Measurements from ENCODE around the gene VAMP8. TPM values are rescaled to one million over a fixed set of nuclear protein-coding genes. Genes with fewer than 3 reads are reported as not detected.
"Not testable (repeated sequence)": the region's sequence is repeated elsewhere in the genome, so short reads cannot be mapped to it uniquely, and the experiment has no call there.

Gene VAMP8
- total RNA-seq, 1 donor from 2014 or later: 3.8 TPM

DNA sequence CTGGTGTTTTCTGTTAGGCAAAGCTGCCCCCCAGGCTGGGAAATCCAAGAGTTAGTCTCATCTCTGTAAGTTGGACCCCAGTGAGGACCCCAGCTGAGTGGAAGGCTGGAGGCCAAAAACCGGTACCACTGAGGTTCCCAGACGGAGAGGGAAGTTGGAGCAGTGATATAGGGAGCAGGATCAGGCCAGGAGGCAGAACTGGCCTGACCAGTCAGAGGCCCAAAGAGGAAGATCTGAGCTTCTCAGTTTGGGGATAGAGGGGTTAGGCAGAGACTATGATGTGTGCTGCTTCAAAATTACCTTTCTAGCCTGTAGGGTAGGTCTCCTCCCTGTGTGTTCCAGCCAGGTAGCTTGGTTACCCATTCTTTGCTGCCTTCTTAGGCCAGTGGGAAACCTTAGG, 13.6 kb downstream of the VAMP8 start:
- Mint-ChIP-seq H3K27me3 (ENCODE audit: unreplicated experiment) (no peaks in the 10 kb centered on the region), H3K36me3 (ENCODE audit: unreplicated experiment) (no peaks in the 10 kb centered on the region), H3K4me3 (ENCODE audit: unreplicated experiment) (no peak overlapping the region), H3K27ac (ENCODE audit: unreplicated experiment) (peak overlapping the region; percentile 89), H3K9me3 (ENCODE audit: unreplicated experiment) (no peaks in the 10 kb centered on the region), H3K4me1 (ENCODE audit: unreplicated experiment) (peaks cover 62% of the 10 kb centered on the region)
- DNase-seq (ENCODE audit: extremely low spot score, unreplicated experiment): no peak
- TF ChIP-seq, protein P1, sequence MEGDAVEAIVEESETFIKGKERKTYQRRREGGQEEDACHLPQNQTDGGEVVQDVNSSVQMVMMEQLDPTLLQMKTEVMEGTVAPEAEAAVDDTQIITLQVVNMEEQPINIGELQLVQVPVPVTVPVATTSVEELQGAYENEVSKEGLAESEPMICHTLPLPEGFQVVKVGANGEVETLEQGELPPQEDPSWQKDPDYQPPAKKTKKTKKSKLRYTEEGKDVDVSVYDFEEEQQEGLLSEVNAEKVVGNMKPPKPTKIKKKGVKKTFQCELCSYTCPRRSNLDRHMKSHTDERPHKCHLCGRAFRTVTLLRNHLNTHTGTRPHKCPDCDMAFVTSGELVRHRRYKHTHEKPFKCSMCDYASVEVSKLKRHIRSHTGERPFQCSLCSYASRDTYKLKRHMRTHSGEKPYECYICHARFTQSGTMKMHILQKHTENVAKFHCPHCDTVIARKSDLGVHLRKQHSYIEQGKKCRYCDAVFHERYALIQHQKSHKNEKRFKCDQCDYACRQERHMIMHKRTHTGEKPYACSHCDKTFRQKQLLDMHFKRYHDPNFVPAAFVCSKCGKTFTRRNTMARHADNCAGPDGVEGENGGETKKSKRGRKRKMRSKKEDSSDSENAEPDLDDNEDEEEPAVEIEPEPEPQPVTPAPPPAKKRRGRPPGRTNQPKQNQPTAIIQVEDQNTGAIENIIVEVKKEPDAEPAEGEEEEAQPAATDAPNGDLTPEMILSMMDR (IDR thresholded peaks at IDR 0.05): no peak

DNA sequence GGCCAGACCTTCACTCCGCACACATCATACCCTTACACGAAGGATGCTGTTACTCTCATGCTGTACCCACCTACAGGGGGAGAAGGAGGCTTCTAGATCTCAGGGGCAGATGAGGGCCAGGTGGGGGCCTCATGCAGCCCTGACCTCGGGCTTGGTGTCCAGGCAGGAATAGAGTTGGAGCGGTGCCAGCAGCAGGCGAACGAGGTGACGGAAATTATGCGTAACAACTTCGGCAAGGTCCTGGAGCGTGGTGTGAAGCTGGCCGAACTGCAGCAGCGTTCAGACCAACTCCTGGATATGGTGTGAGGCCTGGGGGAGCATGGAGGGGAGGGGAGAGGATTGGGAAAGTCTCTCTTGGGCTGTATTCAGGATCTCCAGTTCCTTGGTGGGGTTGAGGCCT, 14.2 kb downstream of the VAMP8 start:
- Mint-ChIP-seq H3K4me3 (ENCODE audit: unreplicated experiment) (no peak overlapping the region), H3K27ac (ENCODE audit: unreplicated experiment) (no peak overlapping the region), H3K9me3 (ENCODE audit: unreplicated experiment) (no peaks in the 10 kb centered on the region), H3K27me3 (ENCODE audit: unreplicated experiment) (no peaks in the 10 kb centered on the region), H3K36me3 (ENCODE audit: unreplicated experiment) (no peaks in the 10 kb centered on the region), H3K4me1 (ENCODE audit: unreplicated experiment) (peaks cover 67% of the 10 kb centered on the region)
- TF ChIP-seq, protein P1 (IDR thresholded peaks at IDR 0.05): no peak
- DNase-seq (ENCODE audit: extremely low spot score, unreplicated experiment): no peak

- H3K4me1 Mint-ChIP-seq (ENCODE audit: unreplicated experiment): peaks cover 73% of the 10 kb centered on the region
- not testable (repeated sequence) for H3K4me3 Mint-ChIP-seq (ENCODE audit: unreplicated experiment); DNase-seq (ENCODE audit: extremely low spot score, unreplicated experiment); H3K9me3 Mint-ChIP-seq (ENCODE audit: unreplicated experiment); H3K36me3 Mint-ChIP-seq (ENCODE audit: unreplicated experiment); H3K27ac Mint-ChIP-seq (ENCODE audit: unreplicated experiment); H3K27me3 Mint-ChIP-seq (ENCODE audit: unreplicated experiment)
Observed at GRCh38 chr2:85592299-85592698, 14.9 kb downstream of the VAMP8 start.

DNA sequence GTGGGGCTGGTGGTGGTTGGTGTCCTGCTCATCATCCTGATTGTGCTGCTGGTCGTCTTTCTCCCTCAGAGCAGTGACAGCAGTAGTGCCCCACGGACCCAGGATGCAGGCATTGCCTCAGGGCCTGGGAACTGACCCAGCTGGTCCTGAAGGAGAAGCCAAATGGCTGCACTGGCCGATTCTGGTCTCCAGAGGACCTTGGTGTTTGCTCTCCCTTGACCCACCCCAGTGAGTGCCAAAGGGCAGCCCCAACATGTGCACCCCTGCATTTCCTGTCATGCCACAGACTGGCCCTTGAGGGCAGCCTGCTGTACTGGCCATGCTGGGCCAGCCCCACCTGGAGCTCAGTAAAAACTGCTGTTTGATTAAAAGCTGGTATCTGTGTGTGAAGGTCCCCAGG, 15.6 kb downstream of the VAMP8 start:
- H3K36me3 Mint-ChIP-seq (ENCODE audit: unreplicated experiment): peaks cover 2% of the 10 kb centered on the region
- no peak for DNase-seq (ENCODE audit: extremely low spot score, unreplicated experiment)
- H3K27me3 Mint-ChIP-seq (ENCODE audit: unreplicated experiment): no peaks in the 10 kb centered on the region
- H3K4me3 Mint-ChIP-seq (ENCODE audit: unreplicated experiment): no peak overlapping the region
- TF ChIP-seq, protein P1 (IDR thresholded peaks at IDR 0.05): no peak
- no peak overlapping the region for H3K27ac Mint-ChIP-seq (ENCODE audit: unreplicated experiment)
- peaks cover 69% of the 10 kb centered on the region for H3K4me1 Mint-ChIP-seq (ENCODE audit: unreplicated experiment)
- H3K9me3 Mint-ChIP-seq (ENCODE audit: unreplicated experiment): no peaks in the 10 kb centered on the region

DNA sequence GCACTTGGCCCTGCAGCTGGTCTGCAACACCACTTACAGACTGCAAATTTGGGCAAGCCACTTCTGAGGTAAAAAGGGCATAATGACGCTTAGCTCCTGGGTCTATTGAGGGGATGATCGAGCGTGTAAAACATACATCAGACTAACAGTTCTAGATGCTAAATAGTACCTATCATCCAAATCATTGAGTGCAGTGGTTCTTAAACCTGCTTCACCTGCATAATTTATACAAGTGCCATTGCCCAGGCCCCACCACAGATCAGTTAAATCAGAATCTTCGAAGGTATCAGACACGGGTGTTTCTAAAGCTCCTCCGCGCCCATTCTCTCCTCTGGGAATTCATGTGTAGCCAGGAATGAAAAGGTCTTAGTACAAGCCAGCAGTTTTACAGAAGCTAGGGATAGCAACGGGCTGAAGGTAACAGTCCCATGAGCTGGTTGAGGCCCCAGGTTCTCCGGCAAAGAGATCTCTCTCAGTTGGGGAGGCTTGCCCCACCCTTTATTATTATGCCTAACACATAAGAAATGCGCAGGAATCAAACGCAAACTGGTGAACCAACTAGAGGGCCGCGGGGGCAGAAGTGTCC, 17.4 kb downstream of the VAMP8 start:
- H3K36me3 Mint-ChIP-seq (ENCODE audit: unreplicated experiment): peaks cover 8% of the 10 kb centered on the region
- DNase-seq (ENCODE audit: extremely low spot score, unreplicated experiment): no peak
- H3K4me1 Mint-ChIP-seq (ENCODE audit: unreplicated experiment): peaks cover 55% of the 10 kb centered on the region
- peak overlapping the region; percentile 99 for H3K27ac Mint-ChIP-seq (ENCODE audit: unreplicated experiment)
- no peaks in the 10 kb centered on the region for H3K9me3 Mint-ChIP-seq (ENCODE audit: unreplicated experiment)
- no peaks in the 10 kb centered on the region for H3K27me3 Mint-ChIP-seq (ENCODE audit: unreplicated experiment)
- peak overlapping the region; percentile 99 for H3K4me3 Mint-ChIP-seq (ENCODE audit: unreplicated experiment)
- TF ChIP-seq, protein P1 (IDR thresholded peaks at IDR 0.05): no peak

Data from osteocyte (in vitro differentiated cells).